ENCODE measurements around the gene CYFIP1. TPM values are rescaled to one million over a fixed set of nuclear protein-coding genes. Genes with fewer than 3 reads are reported as not detected.

The CYFIP1 gene
- total and polyA plus RNA-seq, 2 of the 13 experiments (the other 11 are each of a cell fraction or from before 2014, with no cell fraction given), result 38.1 to 58.3 TPM

DNA sequence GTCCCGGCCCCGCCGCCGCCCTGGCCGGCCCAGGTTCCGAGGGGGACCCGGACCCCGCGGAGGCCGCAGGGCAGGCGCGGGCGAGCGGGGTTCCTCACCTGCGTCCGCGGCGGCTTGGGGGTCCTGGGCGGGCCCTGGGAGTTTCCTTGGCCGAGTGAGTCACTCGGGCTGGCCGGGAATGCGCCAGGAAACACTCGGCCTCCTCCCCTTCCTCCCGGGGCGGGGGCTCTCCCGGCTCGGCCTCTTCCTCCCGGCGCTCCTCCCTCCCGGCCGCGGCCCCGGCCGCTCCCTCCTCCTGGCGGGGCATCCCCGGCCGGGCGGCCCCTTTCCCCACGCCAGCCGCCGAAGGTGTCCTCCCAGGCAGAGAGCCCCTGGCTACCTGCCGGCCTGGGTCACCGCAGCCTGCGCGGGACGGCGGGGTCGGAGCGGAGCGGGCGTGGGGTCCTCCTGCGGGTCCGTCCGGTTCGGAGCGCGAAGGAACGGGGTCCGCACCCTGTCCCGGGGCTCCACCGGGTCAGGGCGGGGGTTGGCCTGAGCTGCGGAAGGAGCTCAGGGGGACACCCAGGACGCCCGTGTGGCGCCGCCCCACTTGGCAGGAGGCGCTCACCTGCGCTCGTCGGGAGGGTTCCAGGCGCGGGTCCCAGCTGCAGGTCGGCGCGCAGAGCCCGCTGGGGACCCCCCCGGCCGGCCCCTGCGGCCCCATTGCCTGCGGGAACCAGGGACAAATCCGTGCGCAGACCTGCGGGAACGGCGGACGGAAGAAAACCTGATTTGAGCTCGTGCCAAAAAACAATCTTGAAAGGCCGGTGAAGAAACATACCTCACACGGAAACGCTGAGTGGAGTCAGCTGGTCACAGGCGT is at the start of gene CYFIP1 (continued):
- TF ChIP-seq, protein P1, sequence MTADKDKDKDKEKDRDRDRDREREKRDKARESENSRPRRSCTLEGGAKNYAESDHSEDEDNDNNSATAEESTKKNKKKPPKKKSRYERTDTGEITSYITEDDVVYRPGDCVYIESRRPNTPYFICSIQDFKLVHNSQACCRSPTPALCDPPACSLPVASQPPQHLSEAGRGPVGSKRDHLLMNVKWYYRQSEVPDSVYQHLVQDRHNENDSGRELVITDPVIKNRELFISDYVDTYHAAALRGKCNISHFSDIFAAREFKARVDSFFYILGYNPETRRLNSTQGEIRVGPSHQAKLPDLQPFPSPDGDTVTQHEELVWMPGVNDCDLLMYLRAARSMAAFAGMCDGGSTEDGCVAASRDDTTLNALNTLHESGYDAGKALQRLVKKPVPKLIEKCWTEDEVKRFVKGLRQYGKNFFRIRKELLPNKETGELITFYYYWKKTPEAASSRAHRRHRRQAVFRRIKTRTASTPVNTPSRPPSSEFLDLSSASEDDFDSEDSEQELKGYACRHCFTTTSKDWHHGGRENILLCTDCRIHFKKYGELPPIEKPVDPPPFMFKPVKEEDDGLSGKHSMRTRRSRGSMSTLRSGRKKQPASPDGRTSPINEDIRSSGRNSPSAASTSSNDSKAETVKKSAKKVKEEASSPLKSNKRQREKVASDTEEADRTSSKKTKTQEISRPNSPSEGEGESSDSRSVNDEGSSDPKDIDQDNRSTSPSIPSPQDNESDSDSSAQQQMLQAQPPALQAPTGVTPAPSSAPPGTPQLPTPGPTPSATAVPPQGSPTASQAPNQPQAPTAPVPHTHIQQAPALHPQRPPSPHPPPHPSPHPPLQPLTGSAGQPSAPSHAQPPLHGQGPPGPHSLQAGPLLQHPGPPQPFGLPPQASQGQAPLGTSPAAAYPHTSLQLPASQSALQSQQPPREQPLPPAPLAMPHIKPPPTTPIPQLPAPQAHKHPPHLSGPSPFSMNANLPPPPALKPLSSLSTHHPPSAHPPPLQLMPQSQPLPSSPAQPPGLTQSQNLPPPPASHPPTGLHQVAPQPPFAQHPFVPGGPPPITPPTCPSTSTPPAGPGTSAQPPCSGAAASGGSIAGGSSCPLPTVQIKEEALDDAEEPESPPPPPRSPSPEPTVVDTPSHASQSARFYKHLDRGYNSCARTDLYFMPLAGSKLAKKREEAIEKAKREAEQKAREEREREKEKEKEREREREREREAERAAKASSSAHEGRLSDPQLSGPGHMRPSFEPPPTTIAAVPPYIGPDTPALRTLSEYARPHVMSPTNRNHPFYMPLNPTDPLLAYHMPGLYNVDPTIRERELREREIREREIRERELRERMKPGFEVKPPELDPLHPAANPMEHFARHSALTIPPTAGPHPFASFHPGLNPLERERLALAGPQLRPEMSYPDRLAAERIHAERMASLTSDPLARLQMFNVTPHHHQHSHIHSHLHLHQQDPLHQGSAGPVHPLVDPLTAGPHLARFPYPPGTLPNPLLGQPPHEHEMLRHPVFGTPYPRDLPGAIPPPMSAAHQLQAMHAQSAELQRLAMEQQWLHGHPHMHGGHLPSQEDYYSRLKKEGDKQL (CRISPR knock-in tag; IDR thresholded peaks at IDR 0.05; ENCODE audit: low read depth), result no peak
- TF ChIP-seq GFI1 (CRISPR knock-in tag; IDR thresholded peaks at IDR 0.05; ENCODE audit: borderline replicate concordance) (peak; percentile 62; the same call in 1 of the 2 replicates), ZNF230 (CRISPR knock-in tag; IDR thresholded peaks at IDR 0.05) (no peak), ZNF879 (CRISPR knock-in tag; IDR thresholded peaks at IDR 0.05) (no peak), LCORL (IDR thresholded peaks at IDR 0.05) (no peak), LCORL (CRISPR knock-in tag; IDR thresholded peaks at IDR 0.05) (peak; percentile 87), ASH2L (IDR thresholded peaks at IDR 0.05; ENCODE audit: insufficient read length, low read depth, low read length) (peak; percentile 34), ZNF296 (CRISPR knock-in tag; conservative IDR thresholded peaks at IDR 0.05) (no peak), ZNF207 (IDR thresholded peaks at IDR 0.05; ENCODE audit: borderline replicate concordance) (no peak), AGO2 (optimal IDR thresholded peaks at IDR 0.05; ENCODE audit: low read depth, low read length) (peak; percentile 52), PAX8 (CRISPR knock-in tag; IDR thresholded peaks at IDR 0.05; ENCODE audit: borderline replicate concordance) (peak; percentile 28; the same call in 1 of the 2 replicates), KMT2A (CRISPR knock-in tag; IDR thresholded peaks at IDR 0.05) (no peak), MIXL1 (CRISPR knock-in tag; IDR thresholded peaks at IDR 0.05) (no peak), GLMP (CRISPR knock-in tag; IDR thresholded peaks at IDR 0.05; ENCODE audit: borderline replicate concordance) (no peak), ZNF354B (CRISPR knock-in tag; IDR thresholded peaks at IDR 0.05) (no peak), GPN1 (CRISPR knock-in tag; IDR thresholded peaks at IDR 0.05; ENCODE audit: borderline replicate concordance) (no peak)
